Fibroblast of villous mesenchyme (primary cell): ENCODE measurements around the gene ADAR. TPM values are rescaled to one million over a fixed set of nuclear protein-coding genes. Genes with fewer than 3 reads are reported as not detected.

Source experiments
- DNase-seq: peaks from one replicate; pipeline ENCODE4 v3.0.0-alpha.2; 2010; ENCODE audit warnings: low read depth
- H3K4me3 ChIP-seq: 2 replicates; pipeline ENCODE4 v1.5.1; 2011; ENCODE audit warnings: low read depth, mild to moderate bottlenecking, low read length
- CTCF ChIP-seq: IDR thresholded peaks from 2 replicates; pipeline ENCODE4 v1.5.1; 2012; ENCODE audit warnings: low read depth, mild to moderate bottlenecking, low read length; ENCODE audit not compliant: insufficient read depth
- total RNA-seq: library from RNA; depleted of rRNA; stranded (reverse); fragments of >200 nt; gene quantifications from 2 replicates; pipeline ENCODE4 v1.2.3, GENCODE V29; 2012

ADAR gene
- total RNA-seq, 1 donor = 142 TPM

GRCh38 chr1:154575951-154576566 lies 31.9 kb downstream of the ADAR start:
- DNase-seq = no peak
- H3K4me3 ChIP-seq = no peak overlapping the region
- TF ChIP-seq CTCF = no peak

- H3K4me3 ChIP-seq = no peak overlapping the region
- no peak for TF ChIP-seq CTCF
- no peak for DNase-seq
Observed at GRCh38 chr1:154575147-154575927, 32.6 kb downstream of the ADAR start.

GRCh38 chr1:154574716-154575115 lies 33.3 kb downstream of the ADAR start:
- no peak for TF ChIP-seq CTCF
- no peak overlapping the region for H3K4me3 ChIP-seq
- DNase-seq = no peak

DNA sequence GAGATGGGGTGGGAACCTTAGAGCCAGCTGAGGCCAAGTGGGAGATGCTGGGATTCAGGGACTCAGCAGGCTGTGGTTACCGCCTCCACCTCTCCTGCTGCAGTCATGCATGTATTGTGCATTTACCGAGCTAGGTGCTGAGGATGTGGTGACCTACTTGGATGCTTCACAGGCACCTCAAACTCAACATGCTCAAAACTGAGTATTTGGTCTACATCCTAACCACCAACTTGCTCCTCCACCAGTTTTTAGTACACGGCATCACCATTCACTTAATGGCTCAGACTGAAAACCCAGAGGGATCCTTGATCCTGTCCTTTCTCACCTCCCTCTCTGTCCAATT lies 34.8 kb downstream of the ADAR start:
- DNase-seq = no peak
- no peak overlapping the region for H3K4me3 ChIP-seq
- no peak for TF ChIP-seq CTCF

- no peak for TF ChIP-seq CTCF
- no peak for DNase-seq
- H3K4me3 ChIP-seq = no peak overlapping the region
Observed at GRCh38 chr1:154572468-154573167, 35.4 kb downstream of the ADAR start.

DNA sequence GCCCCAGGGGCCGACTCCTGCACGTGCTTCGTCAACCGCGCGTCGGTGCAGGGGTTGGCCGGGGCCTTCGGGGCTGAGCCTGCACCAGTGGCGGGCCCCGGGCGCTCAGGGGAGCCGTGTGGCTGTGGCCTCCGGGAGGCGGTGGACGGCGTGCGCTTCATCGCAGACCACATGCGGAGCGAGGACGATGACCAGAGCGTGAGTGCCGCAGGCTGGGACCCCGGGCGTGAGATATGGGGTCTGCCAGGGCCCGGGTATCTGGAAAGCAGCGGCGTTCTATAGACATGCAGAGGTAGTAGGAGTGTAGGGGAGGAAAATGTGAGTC lies 36.1 kb downstream of the ADAR start:
- H3K4me3 ChIP-seq = no peak overlapping the region
- no peak for TF ChIP-seq CTCF
- no peak for DNase-seq
